ENCODE data around the gene RBBP8NL.

DNA sequence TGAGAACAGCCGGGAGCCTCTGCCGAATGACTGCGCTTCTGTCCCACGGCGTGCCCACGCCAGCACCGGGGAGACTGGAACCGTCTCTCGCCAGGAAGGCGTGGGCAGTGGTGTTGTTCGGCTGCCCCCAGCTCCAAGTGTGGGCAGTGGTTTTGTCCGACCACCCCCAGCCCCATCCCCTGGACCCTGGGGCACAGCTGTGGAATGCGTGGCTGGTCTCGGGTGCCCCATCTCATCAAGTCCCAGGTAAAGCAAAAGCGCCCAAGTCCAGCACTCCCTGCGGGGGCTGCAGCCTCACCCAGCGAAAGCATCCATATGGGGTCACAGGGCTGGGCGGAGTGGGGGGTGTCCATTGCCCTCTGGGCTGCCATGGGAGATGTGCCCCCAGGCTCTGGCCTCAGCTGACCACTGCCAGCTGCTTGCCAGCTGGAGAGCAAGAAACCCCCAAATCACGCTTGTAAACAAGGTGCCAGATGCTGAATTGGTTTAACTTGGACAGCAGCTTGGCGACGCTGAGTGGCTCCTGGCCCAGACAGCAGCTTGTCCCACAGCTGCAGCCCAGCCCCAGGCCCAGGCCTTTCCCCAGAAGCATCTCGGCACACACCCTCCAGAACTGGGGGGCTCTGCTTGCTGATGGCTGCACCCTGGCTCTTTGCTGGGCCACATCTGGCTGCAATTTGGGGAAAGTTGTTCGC, 24.7 kb downstream of the RBBP8NL start:
- TF ChIP-seq, protein P1, sequence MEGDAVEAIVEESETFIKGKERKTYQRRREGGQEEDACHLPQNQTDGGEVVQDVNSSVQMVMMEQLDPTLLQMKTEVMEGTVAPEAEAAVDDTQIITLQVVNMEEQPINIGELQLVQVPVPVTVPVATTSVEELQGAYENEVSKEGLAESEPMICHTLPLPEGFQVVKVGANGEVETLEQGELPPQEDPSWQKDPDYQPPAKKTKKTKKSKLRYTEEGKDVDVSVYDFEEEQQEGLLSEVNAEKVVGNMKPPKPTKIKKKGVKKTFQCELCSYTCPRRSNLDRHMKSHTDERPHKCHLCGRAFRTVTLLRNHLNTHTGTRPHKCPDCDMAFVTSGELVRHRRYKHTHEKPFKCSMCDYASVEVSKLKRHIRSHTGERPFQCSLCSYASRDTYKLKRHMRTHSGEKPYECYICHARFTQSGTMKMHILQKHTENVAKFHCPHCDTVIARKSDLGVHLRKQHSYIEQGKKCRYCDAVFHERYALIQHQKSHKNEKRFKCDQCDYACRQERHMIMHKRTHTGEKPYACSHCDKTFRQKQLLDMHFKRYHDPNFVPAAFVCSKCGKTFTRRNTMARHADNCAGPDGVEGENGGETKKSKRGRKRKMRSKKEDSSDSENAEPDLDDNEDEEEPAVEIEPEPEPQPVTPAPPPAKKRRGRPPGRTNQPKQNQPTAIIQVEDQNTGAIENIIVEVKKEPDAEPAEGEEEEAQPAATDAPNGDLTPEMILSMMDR (conservative IDR thresholded peaks at IDR 0.05 in 1 of 2, IDR thresholded peaks at IDR 0.05 in 1 of 2; ENCODE audit: extremely low read depth in 1 of 2, insufficient read depth in 1 of 2, low read depth in 1 of 2, low read length in 2 of 2), result no peak
- TF ChIP-seq EZH2 (IDR thresholded peaks at IDR 0.05; ENCODE audit: borderline replicate concordance, low read length), result no peak

Measured in mammary epithelial cell (primary cell).